HG02763 (cell line): ENCODE results near the gene SGO2.
"Not testable (repeated sequence)": the region's sequence is repeated elsewhere in the genome, so short reads cannot be mapped to it uniquely, and the experiment has no call there.

Source experiments
- ATAC-seq: cut with Tn5 transposase; IDR thresholded peaks from one replicate; pipeline ENCODE4 v1.9.1; 2021; ENCODE audit warnings: mild to moderate bottlenecking, moderate library complexity; ENCODE audit not compliant: unreplicated experiment

Gene SGO2

DNA sequence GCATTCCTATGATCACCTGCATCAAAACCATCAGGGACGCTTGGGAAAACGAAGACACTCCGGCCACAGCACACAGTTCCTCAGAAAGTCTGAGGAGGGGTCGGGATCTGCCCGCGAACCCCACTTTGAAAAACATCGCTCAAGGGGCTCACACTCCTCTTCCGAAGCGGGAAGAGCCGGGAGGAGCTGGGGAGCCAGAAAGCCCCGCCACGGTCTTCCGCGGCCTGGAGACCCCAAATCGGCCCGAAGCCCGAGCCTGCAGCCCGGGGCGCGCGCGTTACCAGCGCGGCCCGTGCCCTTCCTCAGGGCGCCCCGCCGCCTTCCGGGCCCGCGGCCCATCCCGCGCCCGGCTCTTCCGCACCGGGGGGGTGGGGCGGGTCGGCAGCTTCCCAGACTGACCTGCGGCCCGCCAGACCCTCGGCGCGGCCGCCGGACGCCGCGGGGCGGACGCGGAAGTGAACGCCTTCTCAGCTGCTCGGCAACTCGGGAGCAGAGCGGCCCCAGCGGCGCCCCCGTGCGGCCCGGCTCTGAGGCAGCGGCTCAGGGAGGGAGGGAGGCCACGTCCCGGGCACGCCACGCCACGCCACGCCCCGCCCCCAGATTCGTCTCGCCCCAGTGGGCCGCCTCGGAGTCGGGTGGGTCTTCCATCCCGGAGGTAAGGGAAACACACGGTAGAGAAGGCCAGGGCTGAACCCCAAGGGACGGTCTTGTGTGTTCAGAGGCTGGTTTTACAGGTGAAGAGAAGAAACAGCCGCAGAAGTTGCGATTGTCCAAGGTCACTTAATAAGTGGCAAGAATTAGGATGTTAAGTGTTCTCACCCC is 16.2 kb upstream of the SGO2 start, which contains the start of gene KCTD18:
Gene KCTD18, minus strand, starts transcription at position 457 of the 822 bp plus-strand sequence. CDS start 3,052 bp downstream, outside the sequence.
- peak; percentile 99 for ATAC-seq

DNA sequence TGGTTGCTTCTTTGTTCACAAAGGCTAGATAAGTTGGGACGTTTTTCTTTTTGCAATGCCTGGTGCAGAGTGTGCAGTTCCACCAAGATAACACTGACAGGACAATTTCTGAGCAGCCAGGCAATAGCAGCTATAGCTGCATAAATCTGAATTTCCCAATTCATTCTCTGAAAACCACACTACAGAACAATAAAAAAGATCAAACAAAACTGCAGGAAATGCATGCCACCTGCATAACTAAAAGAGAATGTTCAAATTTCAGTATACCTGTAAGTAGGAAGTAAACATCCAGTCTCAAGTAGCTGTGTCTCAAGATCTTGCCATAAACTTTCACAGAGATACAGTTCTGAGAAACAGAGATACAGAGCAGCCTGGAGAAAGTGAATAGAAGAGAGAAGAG is 10.9 kb upstream of the SGO2 start:
- ATAC-seq, result no peak

- no peak for ATAC-seq
These were observed 2.8 kb upstream of the SGO2 start for GRCh38 chr2:200523158-200523557.

DNA sequence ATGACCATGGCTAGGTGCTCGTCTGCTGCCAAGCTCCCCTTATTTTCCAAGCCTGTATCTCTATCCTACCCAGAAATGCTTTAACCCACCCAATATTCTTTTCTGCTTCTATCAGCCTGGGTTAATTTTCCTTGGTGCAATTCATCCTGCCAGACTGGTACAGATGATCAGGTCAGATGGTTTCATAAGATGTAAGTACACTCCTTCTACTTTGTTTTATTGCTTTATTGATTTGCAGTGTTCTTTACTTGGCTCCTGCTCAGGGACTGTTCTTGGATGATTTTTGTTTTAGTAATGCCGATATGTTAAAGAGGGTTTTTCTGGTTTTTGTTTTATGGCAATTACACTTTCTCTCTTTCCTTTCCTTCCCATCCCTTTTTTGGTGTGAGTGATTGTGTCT is 2.4 kb upstream of the SGO2 start:
- ATAC-seq, result no peak

DNA sequence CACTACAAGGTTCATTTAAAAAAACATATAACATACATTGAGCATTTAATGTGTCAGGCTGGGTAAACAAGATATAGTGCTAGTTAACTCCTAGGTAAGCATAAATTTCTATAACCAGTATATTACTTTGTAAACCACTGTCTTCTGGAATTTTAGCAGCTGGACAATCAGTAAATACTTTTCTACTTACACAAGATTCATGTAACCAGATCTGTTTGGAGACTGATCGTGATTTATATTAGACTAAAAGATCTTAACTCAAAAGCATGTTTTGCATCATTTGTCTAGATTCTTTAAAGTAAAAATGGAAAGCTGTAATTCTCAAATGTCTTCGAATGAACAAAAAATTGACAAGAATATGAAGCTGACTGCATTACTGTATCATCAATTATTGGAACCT is 941 bp upstream of the SGO2 start:
- no peak for ATAC-seq

GRCh38 chr2:200525551-200525881 is 491 bp upstream of the SGO2 start:
- ATAC-seq, result no peak

GRCh38 chr2:200528228-200528627 is 2.2 kb downstream of the SGO2 start:
- no peak for ATAC-seq

DNA sequence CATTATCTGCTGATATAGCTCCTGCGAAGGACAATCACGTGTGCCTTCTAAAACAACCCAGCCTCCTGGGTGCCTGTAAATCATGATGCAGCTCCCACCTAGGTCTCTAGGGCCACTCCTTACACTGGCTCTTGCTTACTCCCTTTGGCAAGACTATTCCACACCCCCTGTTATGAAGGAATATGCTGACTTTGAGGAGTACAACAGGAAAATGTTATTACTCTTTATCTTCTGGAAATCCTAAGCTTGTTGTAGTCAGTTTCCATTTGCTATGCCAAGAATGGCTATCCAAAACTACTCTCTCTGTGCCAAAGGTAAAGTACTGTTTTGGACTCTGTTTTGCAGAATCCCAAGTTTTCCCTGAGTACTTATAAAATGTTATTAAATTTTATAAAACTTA is 7.7 kb downstream of the SGO2 start:
- ATAC-seq, result no peak

DNA sequence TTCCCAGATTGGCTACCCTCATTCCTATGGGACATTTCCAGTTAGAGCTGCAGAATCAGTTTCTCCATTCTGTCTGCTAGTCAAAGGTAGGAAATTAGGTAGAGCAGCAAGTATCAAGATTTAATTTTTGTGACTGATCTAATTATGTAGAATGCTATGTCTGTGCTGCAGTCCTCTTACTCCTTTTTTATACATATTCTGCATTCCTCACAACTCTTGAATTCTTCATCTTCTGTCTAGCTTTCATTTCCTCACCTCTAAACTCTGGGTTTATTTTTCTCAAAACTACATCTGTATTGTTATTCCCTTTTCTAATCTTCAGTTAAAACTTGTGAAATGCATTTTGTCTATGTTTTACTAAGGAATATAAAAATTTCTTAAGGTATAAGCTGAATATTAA is 8.6 kb downstream of the SGO2 start:
- no peak for ATAC-seq

- ATAC-seq, result no peak
These were observed 12.1 kb downstream of the SGO2 start for GRCh38 chr2:200538139-200538538.

DNA sequence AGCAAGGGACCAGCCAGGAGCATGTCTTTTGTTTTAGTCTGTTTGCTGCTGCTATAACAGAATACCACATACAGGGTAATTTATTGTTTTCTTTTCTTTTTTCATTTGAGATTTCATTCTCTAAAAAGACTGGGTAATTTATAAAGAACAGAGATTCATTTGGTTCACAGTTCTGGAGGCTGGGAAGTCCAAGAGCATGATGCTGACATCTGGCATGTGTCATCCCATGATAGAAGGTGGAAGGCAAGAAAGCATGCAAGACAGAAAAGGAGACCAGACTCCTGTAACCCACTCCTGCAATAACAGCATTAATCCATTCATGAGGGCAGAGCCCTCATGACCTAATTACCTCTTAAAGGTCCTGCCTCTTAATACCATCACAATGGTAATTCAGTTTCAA is 14.8 kb downstream of the SGO2 start:
- ATAC-seq, result no peak

DNA sequence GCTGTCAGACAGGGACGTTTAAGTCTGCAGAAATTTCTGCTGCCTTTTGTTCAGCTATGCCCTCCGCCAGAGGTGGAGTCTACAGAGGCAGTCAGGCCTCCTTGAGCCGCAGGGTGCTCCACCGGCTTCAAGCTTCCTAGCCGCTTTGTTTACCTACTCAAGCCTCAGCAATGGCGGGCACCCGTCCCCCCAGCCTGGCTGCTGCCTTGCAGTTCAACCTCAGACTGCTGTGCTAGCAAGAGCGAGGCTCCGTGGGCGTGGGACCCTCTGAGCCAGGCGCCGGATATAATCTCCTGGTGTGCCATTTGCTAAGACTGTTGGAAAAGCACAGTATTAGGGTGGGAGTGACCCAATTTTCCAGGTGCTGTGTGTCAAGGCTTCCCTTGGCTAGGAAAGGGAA is 40.6 kb downstream of the SGO2 start:
- ATAC-seq, result not testable (repeated sequence)

DNA sequence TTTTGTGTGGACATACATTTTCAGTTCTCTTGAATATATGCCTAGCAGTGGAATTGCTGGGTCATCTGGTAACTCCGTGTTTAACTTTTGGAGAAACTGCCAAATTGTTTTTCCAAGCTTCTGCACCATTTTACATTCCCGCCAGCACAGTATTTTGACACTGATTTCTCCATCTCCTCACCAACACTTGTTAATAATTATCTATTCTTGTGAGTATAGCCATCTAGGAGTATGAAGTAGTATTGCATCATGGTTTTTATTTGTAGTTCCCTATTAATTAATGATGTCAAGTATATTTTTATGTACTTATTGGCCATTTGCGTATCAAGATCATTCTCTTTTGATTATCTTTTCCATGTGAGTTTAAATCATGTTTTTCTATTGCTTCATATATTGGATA is 41.9 kb downstream of the SGO2 start:
- ATAC-seq, result no peak

GRCh38 chr2:200575957-200576356 is 50.0 kb downstream of the SGO2 start:
- ATAC-seq, result no peak

DNA sequence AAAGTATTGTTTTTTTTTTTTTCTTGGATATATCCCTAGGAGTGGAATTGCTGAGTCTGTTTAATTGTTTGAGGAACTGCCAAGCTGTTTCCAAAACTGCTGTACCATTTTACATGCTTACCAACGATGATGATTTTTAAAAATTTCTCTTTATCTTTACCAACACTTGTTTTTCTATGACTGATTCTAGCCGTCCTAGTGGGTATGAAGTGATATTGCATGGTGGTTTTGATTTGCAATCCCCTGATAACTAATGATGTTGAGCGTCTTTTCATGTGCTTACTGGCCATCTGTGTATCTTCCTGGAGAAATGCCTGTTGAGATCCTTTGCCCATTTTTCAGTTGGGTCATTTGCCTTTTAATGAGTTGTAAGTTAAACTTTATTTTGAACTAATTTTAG is 51.0 kb downstream of the SGO2 start:
- ATAC-seq, result no peak

DNA sequence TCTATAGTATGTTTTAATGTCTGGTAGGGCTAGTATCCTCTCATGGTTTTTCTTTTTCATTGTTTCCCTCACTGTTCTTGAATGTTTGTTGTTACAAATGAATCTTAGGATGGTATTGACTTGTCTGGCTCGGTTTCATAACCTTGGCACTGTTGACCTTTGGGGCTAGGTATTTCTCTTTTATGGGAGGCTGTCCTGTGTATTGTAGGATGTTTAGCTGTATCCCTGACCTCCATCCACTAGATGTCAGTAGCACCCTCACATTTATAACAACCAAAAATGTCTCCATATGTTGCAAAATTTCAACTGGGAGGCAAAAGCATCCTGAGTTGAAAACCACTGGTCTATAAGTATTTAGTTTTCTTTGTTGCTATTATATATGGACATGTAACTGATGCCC is 52.8 kb downstream of the SGO2 start:
- ATAC-seq, result no peak

- no peak for ATAC-seq
These were observed 58.6 kb downstream of the SGO2 start for GRCh38 chr2:200584639-200585038.

DNA sequence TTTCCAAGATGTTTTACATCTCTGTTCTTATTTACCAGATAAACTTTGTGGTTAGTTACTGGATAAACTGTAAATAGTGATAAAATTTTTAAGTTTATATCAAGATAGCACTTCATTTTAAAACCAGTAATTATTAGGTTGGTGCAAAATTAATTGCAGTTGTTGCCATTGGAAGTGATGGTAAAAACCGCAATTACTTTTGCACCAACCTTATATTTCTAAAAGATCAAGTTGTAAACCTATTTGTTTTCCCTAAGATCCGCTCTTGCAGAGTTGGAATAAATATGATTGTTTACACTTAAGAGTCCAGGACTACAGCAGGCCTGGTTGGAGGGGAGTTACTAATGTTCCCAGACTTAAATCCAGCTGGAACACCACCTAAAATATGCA is 59.3 kb downstream of the SGO2 start:
- ATAC-seq, result no peak

DNA sequence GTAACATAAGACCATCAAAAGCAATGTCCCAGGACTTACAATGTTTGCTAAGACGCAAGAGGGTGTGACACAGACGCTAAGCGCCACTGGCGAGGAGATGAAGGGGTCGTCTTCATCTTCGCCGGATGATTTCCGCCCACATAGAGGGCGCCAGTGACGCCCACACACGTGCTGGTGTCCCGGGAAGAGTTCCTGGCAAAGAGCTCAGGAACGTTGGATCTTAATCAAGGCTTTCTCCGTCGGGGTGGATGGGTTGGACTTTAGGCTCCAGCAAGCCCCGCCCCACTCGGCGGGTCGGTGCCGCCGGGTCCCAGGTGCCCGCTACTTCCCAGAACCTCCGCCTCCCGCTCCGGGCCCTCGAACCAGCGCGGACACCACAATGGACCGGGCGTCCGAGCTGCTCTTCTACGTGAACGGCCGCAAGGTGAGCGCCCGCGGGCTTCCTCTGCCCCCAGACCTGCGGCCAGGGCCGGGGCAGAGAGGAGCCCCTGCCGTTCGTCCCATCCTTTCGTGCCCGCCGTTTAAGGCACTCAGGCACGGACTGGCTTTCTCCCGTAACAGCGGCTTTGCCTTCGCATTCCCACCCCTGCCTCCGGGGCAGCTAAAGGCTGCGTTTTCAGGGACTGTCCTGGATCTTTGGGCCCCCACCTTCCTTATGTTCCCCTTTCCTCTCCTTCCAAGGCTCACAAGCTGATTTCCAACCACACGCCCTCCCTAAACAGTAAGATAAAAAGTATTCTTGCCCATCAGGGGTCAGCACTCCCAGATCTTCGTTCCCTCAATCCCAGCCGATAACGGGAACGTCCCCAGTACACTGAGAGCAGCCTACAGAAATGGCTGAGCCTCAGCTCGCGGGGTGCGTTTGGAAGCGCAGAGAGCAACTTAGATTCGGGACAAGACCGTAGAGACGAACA is 60.0 kb downstream of the SGO2 start, which contains the start of gene AOX1:
Gene AOX1, plus strand, starts transcription at position 285 of the 914 bp plus-strand sequence. Its CDS starts 95 bp downstream, at position 380.
- ATAC-seq, result no peak

- ATAC-seq, result no peak
These were observed 60.6 kb downstream of the SGO2 start for GRCh38 chr2:200586644-200586975.

- ATAC-seq, result no peak
These were observed 61.1 kb downstream of the SGO2 start for GRCh38 chr2:200587007-200587616.
